Heart left ventricle (tissue), 13 donors: Measurements from ENCODE around the gene YWHAQ.

Experiments used
- CTCF ChIP-seq, 12 donors: fragments of 200-600 bp; sonication (generic) in 4 of 12; IDR thresholded peaks; one replicate each; pipeline versions ENCODE4 v1.5.0 to v1.8.0; 2018 to 2022; ENCODE audit warnings: antibody characterized with exemption in 12 of 12, mild to moderate bottlenecking in 5 of 12
- POLR2A ChIP-seq, 2 donors: fragments of 450-650 bp; IDR thresholded peaks; one replicate each; pipeline ENCODE4 v1.6.1; 2017; ENCODE audit warnings: antibody characterized with exemption in 2 of 2, mild to moderate bottlenecking in 2 of 2, moderate library complexity in 2 of 2
- donor health status: ischemic (EF 13 %, LVEDD 7.1; RV severe dilation, severe dysfunction).
- donor health status: DM: no; HTN: yes; CAD: no.
- donor health status: DM: no; HTN: no; CAD: no.
- donor health status: ischemic (EF 25% LVEDD 6.9; RV normal size, moderate dysfunction).
- donor health status: ischemic (EF 25% LVEDD 5.7; RV mildly dilated, moderate dysfunction).
- donor health status: ischemic (EF 35%, LVEDD 5.7; RV mildly dilated, moderate dysfunction).
- donor health status: nonischemic (EF 11% LVEDD 7.7; RV severe dilation, severe dysfunction).
- donor health status: DM: yes; HTN: yes; CAD: no.
- donor health status: PGD.
- donor health status: ischemic (EF 29% LVEDD 5.4; RV normal size, mild dysfunction).
- donor health status: nonischemic (EF 23%, LVEDD 6.1; RV moderate dilation, normal function).

GRCh38 chr2:9655441-9656269 is 24.9 kb upstream of the YWHAQ start:
- TF ChIP-seq POLR2A (IDR thresholded peaks at IDR 0.05), result no peak
- no peak for TF ChIP-seq CTCF (IDR thresholded peaks at IDR 0.05)
